DND-41 (cell line): ENCODE data around the gene FLRT1.

Source experiments
- ATAC-seq: fragments of 200-7000 bp; cut with Tn5 transposase; 3 replicates; pipeline ENCODE4 v1.9.1; 2021; ENCODE audit warnings: low read depth; ENCODE audit not compliant: insufficient read depth
- DNase-seq: peaks from one replicate; pipeline ENCODE4 v3.0.0-alpha.2; 2020
- H2AFZ ChIP-seq: 2 replicates; pipeline ENCODE4 v1.6.0; 2012; ENCODE audit warnings: low read depth, low read length
- H3K27ac ChIP-seq: 2 replicates; pipeline ENCODE4 v1.5.1; 2012; ENCODE audit warnings: low read length, inconsistent platforms
- H3K27me3 ChIP-seq: fragments of 200-600 bp; sonication (generic); 2 replicates; pipeline ENCODE4 v1.6.0; 2012; ENCODE audit warnings: low read length, mild to moderate bottlenecking, inconsistent platforms; ENCODE audit not compliant: insufficient read depth, poor library complexity
- H3K36me3 ChIP-seq: 2 replicates; pipeline ENCODE4 v1.5.1; 2012; ENCODE audit warnings: low read length, inconsistent platforms; ENCODE audit not compliant: insufficient read depth
- H3K4me1 ChIP-seq: 2 replicates; pipeline ENCODE4 v1.5.1; 2012; ENCODE audit warnings: mild to moderate bottlenecking, low read length; ENCODE audit not compliant: insufficient read depth
- H3K4me2 ChIP-seq: 2 replicates; pipeline ENCODE4 v1.6.0; 2012; ENCODE audit warnings: mild to moderate bottlenecking, moderate library complexity, low read length, inconsistent platforms; ENCODE audit not compliant: insufficient read depth
- H3K4me3 ChIP-seq, 2 experiments: fragments of 200-600 bp in 1 of 2; shearing (Covaris generic) in 1 of 2; 2 replicates each; pipeline ENCODE4 v1.5.1; 2012 to 2016; ENCODE audit warnings: inconsistent platforms in 2 of 2, low read length in 2 of 2, mild to moderate bottlenecking in 2 of 2, low read depth in 1 of 2, moderate library complexity in 1 of 2
- H3K79me2 ChIP-seq: 2 replicates; pipeline ENCODE4 v1.6.0; 2012; ENCODE audit warnings: low read length, inconsistent platforms; ENCODE audit not compliant: insufficient read depth
- H3K9ac ChIP-seq: 2 replicates; pipeline ENCODE4 v1.6.0; 2012; ENCODE audit warnings: low read depth, mild to moderate bottlenecking, inconsistent platforms, low read length, moderate library complexity
- H3K9me3 ChIP-seq: 2 replicates; pipeline ENCODE4 v1.5.1; 2012; ENCODE audit warnings: low read length, moderate library complexity, mild to moderate bottlenecking, inconsistent platforms; ENCODE audit not compliant: insufficient read depth, severe bottlenecking
- H4K20me1 ChIP-seq: 2 replicates; pipeline ENCODE4 v1.6.0; 2012; ENCODE audit warnings: low read length; ENCODE audit not compliant: insufficient read depth
- EZH2 ChIP-seq: IDR thresholded peaks from 3 replicates; pipeline ENCODE4 v1.6.1; 2012; ENCODE audit warnings: borderline replicate concordance, low read depth, mild to moderate bottlenecking, moderate library complexity, low read length, inconsistent platforms; ENCODE audit not compliant: severe bottlenecking
- TF ChIP-seq, protein P1 (sequence below): IDR thresholded peaks from 2 replicates; pipeline ENCODE4 v1.5.1; 2012; ENCODE audit warnings: borderline replicate concordance, low read length, moderate library complexity, mild to moderate bottlenecking; ENCODE audit not compliant: poor library complexity, severe bottlenecking; ENCODE audit errors: extremely low read depth

Gene FLRT1

DNA sequence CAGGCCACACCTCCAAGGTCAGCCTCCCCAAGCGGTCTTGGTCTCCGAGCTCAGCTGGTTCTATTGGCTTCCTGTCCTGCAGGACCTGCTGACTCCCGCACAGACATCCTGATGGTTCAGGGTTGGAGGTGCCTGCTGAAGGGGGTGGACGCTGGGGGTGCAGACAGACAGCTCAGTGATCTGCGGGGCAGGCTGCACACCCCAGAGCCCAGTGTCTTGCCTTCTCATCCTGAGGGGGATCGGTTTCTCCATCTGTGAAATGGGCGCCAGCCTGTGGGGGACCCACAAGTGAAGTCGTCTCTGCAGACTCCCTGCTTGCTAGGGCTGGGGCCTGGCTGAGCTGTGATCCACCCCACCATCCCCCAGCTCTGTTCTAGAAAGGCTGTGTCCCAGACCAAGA lies 13.8 kb downstream of the FLRT1 start:
- Histone ChIP-seq H3K27ac (no peak overlapping the region), H3K79me2 (no peaks in the 10 kb centered on the region), H3K9me3 (no peaks in the 10 kb centered on the region), H2AFZ (no peak overlapping the region), H4K20me1 (peaks cover 34% of the 10 kb centered on the region), H3K36me3 (no peaks in the 10 kb centered on the region), H3K4me2 (no peak overlapping the region), H3K9ac (no peak overlapping the region), H3K4me1 (no peaks in the 10 kb centered on the region), H3K27me3 (no peaks in the 10 kb centered on the region), H3K4me3 (no peak overlapping the region)
- TF ChIP-seq, protein P1, sequence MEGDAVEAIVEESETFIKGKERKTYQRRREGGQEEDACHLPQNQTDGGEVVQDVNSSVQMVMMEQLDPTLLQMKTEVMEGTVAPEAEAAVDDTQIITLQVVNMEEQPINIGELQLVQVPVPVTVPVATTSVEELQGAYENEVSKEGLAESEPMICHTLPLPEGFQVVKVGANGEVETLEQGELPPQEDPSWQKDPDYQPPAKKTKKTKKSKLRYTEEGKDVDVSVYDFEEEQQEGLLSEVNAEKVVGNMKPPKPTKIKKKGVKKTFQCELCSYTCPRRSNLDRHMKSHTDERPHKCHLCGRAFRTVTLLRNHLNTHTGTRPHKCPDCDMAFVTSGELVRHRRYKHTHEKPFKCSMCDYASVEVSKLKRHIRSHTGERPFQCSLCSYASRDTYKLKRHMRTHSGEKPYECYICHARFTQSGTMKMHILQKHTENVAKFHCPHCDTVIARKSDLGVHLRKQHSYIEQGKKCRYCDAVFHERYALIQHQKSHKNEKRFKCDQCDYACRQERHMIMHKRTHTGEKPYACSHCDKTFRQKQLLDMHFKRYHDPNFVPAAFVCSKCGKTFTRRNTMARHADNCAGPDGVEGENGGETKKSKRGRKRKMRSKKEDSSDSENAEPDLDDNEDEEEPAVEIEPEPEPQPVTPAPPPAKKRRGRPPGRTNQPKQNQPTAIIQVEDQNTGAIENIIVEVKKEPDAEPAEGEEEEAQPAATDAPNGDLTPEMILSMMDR = no peak
- no peak for TF ChIP-seq EZH2
- DNase-seq (no peak), ATAC-seq (no peak)

DNA sequence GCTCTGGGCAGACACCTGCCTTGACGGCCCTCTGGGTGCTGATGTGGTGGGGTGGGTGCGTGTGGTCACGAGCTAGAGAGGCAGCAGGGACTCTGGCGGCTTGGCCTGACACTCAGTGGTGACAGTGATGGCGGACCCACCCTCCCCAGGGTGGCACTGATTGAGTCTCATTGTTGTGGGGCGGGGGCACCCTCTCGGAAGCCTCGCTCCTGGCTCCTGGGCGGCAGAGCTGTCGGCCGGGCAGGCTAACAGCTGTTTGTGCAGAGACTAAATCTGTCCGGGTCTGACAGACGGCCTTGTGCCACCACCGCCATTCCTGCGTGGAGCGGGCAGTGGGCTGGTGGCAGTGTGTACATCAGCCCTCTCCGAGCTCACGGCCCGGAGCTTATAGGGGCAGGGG lies 15.6 kb downstream of the FLRT1 start:
- Histone ChIP-seq H3K9me3 (no peaks in the 10 kb centered on the region), H3K27ac (no peak overlapping the region), H3K4me3 (no peak overlapping the region), H4K20me1 (peaks cover 43% of the 10 kb centered on the region), H3K4me1 (no peaks in the 10 kb centered on the region), H3K9ac (no peak overlapping the region), H3K79me2 (no peaks in the 10 kb centered on the region), H3K27me3 (no peaks in the 10 kb centered on the region), H3K36me3 (no peaks in the 10 kb centered on the region), H2AFZ (no peak overlapping the region), H3K4me2 (no peak overlapping the region)
- ATAC-seq (no peak), DNase-seq (no peak)
- TF ChIP-seq, protein P1 = no peak
- no peak for TF ChIP-seq EZH2

DNA sequence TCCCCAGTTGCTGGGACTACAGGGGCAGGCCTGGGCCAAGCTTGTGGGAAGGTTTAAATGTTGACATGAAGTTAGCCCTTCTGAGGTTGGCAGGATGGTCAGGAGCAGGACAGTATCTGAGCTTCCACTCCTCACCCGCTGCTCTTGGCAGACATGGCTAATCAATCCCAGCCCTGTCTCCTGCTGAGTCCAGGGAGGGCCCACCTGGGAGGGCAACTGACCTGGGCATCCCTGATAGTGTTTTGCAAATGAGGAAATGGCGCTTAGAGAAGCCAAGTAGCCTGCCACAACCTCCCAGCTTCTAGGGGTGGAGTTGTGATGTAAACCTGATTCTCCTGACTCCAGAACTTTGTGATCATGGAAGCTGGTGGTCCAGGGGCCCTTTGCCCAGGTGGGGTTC lies 16.7 kb downstream of the FLRT1 start:
- no peaks in the 10 kb centered on the region for H3K79me2 ChIP-seq
- H3K4me2 ChIP-seq = no peak overlapping the region
- no peaks in the 10 kb centered on the region for H3K36me3 ChIP-seq
- no peak overlapping the region for H3K4me3 ChIP-seq
- H3K27me3 ChIP-seq = no peaks in the 10 kb centered on the region
- TF ChIP-seq, protein P1 = no peak
- no peak for TF ChIP-seq EZH2
- no peak overlapping the region for H3K9ac ChIP-seq
- H4K20me1 ChIP-seq = peaks cover 54% of the 10 kb centered on the region
- no peaks in the 10 kb centered on the region for H3K9me3 ChIP-seq
- DNase-seq (no peak), ATAC-seq (no peak)
- no peak overlapping the region for H3K27ac ChIP-seq
- no peaks in the 10 kb centered on the region for H3K4me1 ChIP-seq
- no peak overlapping the region for H2AFZ ChIP-seq

DNA sequence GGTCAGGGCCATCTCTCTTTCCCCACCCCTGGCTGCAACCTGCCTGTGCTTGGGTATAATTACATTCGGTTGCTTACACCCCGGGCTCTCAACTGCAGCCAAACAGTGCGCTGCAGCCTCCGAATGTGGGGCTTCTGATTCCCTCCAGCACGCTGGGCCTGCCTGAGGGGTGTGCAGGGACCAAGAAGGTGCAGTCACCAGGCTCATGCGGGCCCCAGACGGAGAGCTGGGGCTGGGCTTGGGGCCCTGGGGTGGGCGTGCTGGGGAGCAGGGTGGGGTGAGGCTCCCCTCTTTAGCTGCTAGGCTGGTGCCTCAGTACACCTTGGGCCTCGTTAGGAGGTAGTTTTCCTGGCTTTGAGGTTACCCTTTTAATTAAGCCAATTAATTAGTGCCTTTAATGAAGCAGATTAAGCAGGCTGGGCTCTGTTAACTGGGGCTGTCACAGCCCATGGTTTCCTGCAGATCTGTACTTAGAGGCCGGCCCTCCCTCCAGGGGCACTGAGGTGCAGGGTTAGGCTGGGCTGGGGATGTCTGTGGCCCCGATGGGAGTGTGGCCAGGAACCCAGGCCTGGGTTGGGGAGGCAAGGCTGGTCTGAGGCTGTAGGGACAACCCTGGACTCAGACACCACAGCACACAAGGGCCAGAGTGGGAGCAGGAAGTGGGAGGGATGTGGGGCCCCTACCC lies 17.3 kb downstream of the FLRT1 start:
- no peak for ATAC-seq
- H3K36me3 ChIP-seq = no peaks in the 10 kb centered on the region
- DNase-seq = no peak
- no peaks in the 10 kb centered on the region for H3K4me1 ChIP-seq
- no peak overlapping the region for H2AFZ ChIP-seq
- no peak overlapping the region for H3K9ac ChIP-seq
- H3K4me2 ChIP-seq = no peak overlapping the region
- peaks cover 54% of the 10 kb centered on the region for H4K20me1 ChIP-seq
- no peaks in the 10 kb centered on the region for H3K79me2 ChIP-seq
- no peak overlapping the region for H3K4me3 ChIP-seq
- no peaks in the 10 kb centered on the region for H3K9me3 ChIP-seq
- no peak overlapping the region for H3K27ac ChIP-seq
- TF ChIP-seq, protein P1 = no peak
- no peak for TF ChIP-seq EZH2
- H3K27me3 ChIP-seq = no peaks in the 10 kb centered on the region
